IPS DF 6.9 (cell line): ENCODE results near the gene LRRC23.
"Not testable (repeated sequence)": the region's sequence is repeated elsewhere in the genome, so short reads cannot be mapped to it uniquely, and the experiment has no call there.

Experiments used
- DNase-seq: peaks from one replicate; pipeline ENCODE4 v3.0.0-alpha.2; 2013; ENCODE audit warnings: low read depth, low spot score
- H3K27ac ChIP-seq: one replicate; pipeline ENCODE4 v1.5.1; 2013; ENCODE audit warnings: low read length, control low read depth
- H3K27me3 ChIP-seq: 2 replicates; pipeline ENCODE4 v1.6.1; 2013; ENCODE audit warnings: mild to moderate bottlenecking, low read length; ENCODE audit not compliant: control insufficient read depth, insufficient read depth
- H3K36me3 ChIP-seq: 2 replicates; pipeline ENCODE4 v1.6.1; 2013; ENCODE audit warnings: low read length; ENCODE audit not compliant: control insufficient read depth, insufficient read depth
- H3K4me1 ChIP-seq: 2 replicates; pipeline ENCODE4 v1.6.1; 2013; ENCODE audit warnings: low read length; ENCODE audit not compliant: control insufficient read depth, insufficient read depth
- H3K4me3 ChIP-seq: 2 replicates; pipeline ENCODE4 v1.5.1; 2013; ENCODE audit warnings: mild to moderate bottlenecking, low read length
- H3K9me3 ChIP-seq: 2 replicates; pipeline ENCODE4 v1.6.1; 2013; ENCODE audit warnings: low read length, inconsistent platforms; ENCODE audit not compliant: control insufficient read depth, insufficient read depth
- WGBS: extraction: QIAGEN DNeasy Blood & Tissue Kit; methylation state at CpG from one replicate; pipeline ENCODE4 v1.1.7; 2013; ENCODE audit warnings: mixed read lengths, missing lambda C conversion rate; ENCODE audit not compliant: insufficient read length, insufficient coverage; 5-methylcytosine and 5-hydroxymethylcytosine counted together

LRRC23 gene

GRCh38 chr12:6874015-6874368 lies 30.6 kb upstream of the LRRC23 start:
- H3K4me1 ChIP-seq: not testable (repeated sequence)

GRCh38 chr12:6879824-6880223 lies 24.8 kb upstream of the LRRC23 start:
- not testable (repeated sequence) for DNase-seq, H3K4me1 ChIP-seq, H3K27me3 ChIP-seq, H3K36me3 ChIP-seq, H3K4me3 ChIP-seq, H3K9me3 ChIP-seq, H3K27ac ChIP-seq
- WGBS: no CpG with 5 or more reads among the region's 11 CpGs

More at GRCh38 chr12:6874015-6874368, 30.6 kb upstream of the LRRC23 start:
- H3K27ac ChIP-seq, H3K27me3 ChIP-seq, DNase-seq, H3K9me3 ChIP-seq: not testable (repeated sequence)
- no CpG with 5 or more reads among the region's 9 CpGs for WGBS
- H3K36me3 ChIP-seq: peaks cover 20% of the 10 kb centered on the region
- peak overlapping the region; percentile 31; the same call in 1 of the 2 replicates for H3K4me3 ChIP-seq

GRCh38 chr12:6883252-6883651 lies 21.4 kb upstream of the LRRC23 start:
- Histone ChIP-seq H3K36me3 (peaks cover 4% of the 10 kb centered on the region; the same call in 1 of the 2 replicates), H3K27me3 (no peaks in the 10 kb centered on the region), H3K9me3 (no peaks in the 10 kb centered on the region), H3K27ac (no peak overlapping the region), H3K4me1 (peaks cover 3% of the 10 kb centered on the region; the same call in 1 of the 2 replicates), H3K4me3 (no peak overlapping the region)
- no peak for DNase-seq
- no CpG with 5 or more reads among the region's 5 CpGs for WGBS

- Histone ChIP-seq H3K36me3 (peaks cover 4% of the 10 kb centered on the region; the same call in 1 of the 2 replicates), H3K9me3 (no peaks in the 10 kb centered on the region), H3K27ac (no peak overlapping the region), H3K4me3 (no peak overlapping the region), H3K4me1 (peaks cover 3% of the 10 kb centered on the region; the same call in 1 of the 2 replicates), H3K27me3 (no peaks in the 10 kb centered on the region)
- WGBS: no CpG with 5 or more reads among the region's 11 CpGs
- no peak for DNase-seq
Measured at GRCh38 chr12:6883683-6884082, 20.9 kb upstream of the LRRC23 start.

- Histone ChIP-seq H3K36me3 (peaks cover 4% of the 10 kb centered on the region; the same call in 1 of the 2 replicates), H3K27me3 (no peaks in the 10 kb centered on the region), H3K27ac (no peak overlapping the region), H3K4me1 (peaks cover 3% of the 10 kb centered on the region; the same call in 1 of the 2 replicates), H3K9me3 (no peaks in the 10 kb centered on the region), H3K4me3 (no peak overlapping the region)
- no peak for DNase-seq
- WGBS: no CpG with 5 or more reads among the region's 22 CpGs
Measured at GRCh38 chr12:6884539-6884938, 20.1 kb upstream of the LRRC23 start.

- not testable (repeated sequence) for H3K4me1 ChIP-seq, H3K27ac ChIP-seq, H3K36me3 ChIP-seq, DNase-seq, H3K9me3 ChIP-seq, H3K27me3 ChIP-seq, H3K4me3 ChIP-seq
- WGBS: no CpG with 5 or more reads among the region's 15 CpGs
Measured at GRCh38 chr12:6886206-6886999, 18.2 kb upstream of the LRRC23 start.

GRCh38 chr12:6887460-6887859 lies 17.2 kb upstream of the LRRC23 start:
- DNase-seq: no peak
- WGBS: no CpG with 5 or more reads among the region's 8 CpGs
- Histone ChIP-seq H3K27ac (no peak overlapping the region), H3K27me3 (no peaks in the 10 kb centered on the region), H3K9me3 (no peaks in the 10 kb centered on the region), H3K4me3 (no peak overlapping the region), H3K36me3 (peaks cover 4% of the 10 kb centered on the region; the same call in 1 of the 2 replicates), H3K4me1 (peaks cover 5% of the 10 kb centered on the region; the same call in 1 of the 2 replicates)

GRCh38 chr12:6888360-6888759 lies 16.3 kb upstream of the LRRC23 start:
- DNase-seq: no peak
- Histone ChIP-seq H3K27me3 (no peaks in the 10 kb centered on the region), H3K27ac (no peak overlapping the region), H3K9me3 (no peaks in the 10 kb centered on the region), H3K4me1 (peaks cover 5% of the 10 kb centered on the region; the same call in 1 of the 2 replicates), H3K4me3 (no peak overlapping the region), H3K36me3 (peaks cover 4% of the 10 kb centered on the region; the same call in 1 of the 2 replicates)
- no CpG with 5 or more reads among the region's 2 CpGs for WGBS

GRCh38 chr12:6888794-6889193 lies 15.8 kb upstream of the LRRC23 start:
- no CpG with 5 or more reads among the region's 7 CpGs for WGBS
- not testable (repeated sequence) for H3K36me3 ChIP-seq, H3K27me3 ChIP-seq, H3K27ac ChIP-seq, H3K4me3 ChIP-seq, H3K4me1 ChIP-seq, H3K9me3 ChIP-seq, DNase-seq

- not testable (repeated sequence) for H3K4me3 ChIP-seq
- no CpG with 5 or more reads among the region's 21 CpGs for WGBS
Measured at GRCh38 chr12:6889775-6890573, 14.6 kb upstream of the LRRC23 start.

More at GRCh38 chr12:6889775-6890573, 14.6 kb upstream of the LRRC23 start:
- H3K9me3 ChIP-seq, DNase-seq, H3K27me3 ChIP-seq, H3K4me1 ChIP-seq, H3K36me3 ChIP-seq, H3K27ac ChIP-seq: not testable (repeated sequence)
